B cell (primary cell): ENCODE results near the gene CHST9.

Source experiments
- EZH2 ChIP-seq: IDR thresholded peaks from 2 replicates; pipeline ENCODE4 v1.6.1; 2012; ENCODE audit warnings: borderline replicate concordance, low read depth, mild to moderate bottlenecking, moderate library complexity, low read length; ENCODE audit not compliant: insufficient read depth, poor library complexity, severe bottlenecking
- TF ChIP-seq, protein P1 (sequence below): fragments of 200-600 bp; IDR thresholded peaks from one replicate; pipeline ENCODE4 v1.8.0; 2022; ENCODE audit warnings: antibody characterized with exemption, mild to moderate bottlenecking

DNA sequence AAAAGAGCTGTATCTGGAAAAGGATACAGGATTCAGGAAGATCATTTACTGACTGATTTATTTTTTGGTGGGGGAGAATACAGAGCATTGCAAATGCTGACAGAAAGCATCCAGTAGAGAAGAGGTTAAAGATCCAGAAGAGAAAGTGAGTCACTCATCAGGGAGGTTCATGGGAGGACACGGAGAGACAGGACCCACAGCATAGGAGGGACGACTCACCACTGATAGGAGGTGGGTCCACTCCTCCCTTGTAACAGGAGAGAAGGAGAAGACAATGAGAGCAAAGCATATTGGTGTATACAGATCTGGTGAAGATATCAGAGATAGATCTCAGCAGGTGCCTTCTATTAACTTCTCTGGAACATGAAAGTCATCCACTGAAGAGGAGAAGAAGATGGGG lies 177.2 kb downstream of the CHST9 start:
- TF ChIP-seq, protein P1, sequence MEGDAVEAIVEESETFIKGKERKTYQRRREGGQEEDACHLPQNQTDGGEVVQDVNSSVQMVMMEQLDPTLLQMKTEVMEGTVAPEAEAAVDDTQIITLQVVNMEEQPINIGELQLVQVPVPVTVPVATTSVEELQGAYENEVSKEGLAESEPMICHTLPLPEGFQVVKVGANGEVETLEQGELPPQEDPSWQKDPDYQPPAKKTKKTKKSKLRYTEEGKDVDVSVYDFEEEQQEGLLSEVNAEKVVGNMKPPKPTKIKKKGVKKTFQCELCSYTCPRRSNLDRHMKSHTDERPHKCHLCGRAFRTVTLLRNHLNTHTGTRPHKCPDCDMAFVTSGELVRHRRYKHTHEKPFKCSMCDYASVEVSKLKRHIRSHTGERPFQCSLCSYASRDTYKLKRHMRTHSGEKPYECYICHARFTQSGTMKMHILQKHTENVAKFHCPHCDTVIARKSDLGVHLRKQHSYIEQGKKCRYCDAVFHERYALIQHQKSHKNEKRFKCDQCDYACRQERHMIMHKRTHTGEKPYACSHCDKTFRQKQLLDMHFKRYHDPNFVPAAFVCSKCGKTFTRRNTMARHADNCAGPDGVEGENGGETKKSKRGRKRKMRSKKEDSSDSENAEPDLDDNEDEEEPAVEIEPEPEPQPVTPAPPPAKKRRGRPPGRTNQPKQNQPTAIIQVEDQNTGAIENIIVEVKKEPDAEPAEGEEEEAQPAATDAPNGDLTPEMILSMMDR = no peak
- TF ChIP-seq EZH2 = no peak
